ENCODE data around the gene LBR.

The LBR gene

DNA sequence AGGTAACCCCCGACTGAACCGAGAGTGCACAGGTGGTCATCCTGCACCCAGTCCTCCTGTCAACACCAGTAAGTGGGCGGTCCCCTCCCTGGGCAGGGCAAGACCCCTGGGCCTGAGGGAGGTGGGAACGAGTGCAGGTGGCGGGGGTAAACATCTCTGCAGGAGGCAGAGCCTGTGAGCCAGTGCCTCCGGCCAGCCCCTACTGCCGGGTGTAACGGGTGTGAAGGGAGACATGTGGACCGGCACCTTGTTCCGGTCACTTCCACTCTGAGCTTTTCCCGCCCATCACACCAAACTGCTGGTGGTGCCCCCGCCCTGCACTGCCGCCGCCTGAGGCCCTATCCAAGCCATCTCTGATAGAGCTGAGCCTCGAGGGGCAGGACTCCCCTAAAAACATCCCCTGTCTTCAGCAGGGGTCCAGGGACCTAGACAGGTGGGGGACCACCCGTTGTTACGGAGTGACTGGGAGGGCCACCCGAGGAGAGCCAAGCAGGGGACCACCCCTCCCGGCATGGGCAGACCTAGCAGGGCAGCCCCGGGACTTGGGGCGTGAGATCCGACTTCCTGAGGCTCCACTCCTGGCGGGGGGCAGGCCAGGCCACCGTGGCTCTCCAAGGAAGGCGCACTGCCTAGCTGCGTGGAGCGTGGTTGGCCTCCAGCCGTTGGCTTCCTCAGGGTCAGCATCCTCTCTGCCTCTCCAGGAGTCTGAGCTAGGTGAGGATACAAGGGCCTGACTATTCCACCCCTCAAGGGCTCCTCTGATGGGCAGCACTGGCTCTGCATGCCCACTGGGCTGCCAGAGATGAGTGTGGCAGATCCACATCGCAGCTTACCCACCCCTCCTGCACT is 43.8 kb upstream of the LBR start:
- Histone ChIP-seq H3K4me1 (ENCODE audit: insufficient read depth, insufficient read length) (peaks cover 13% of the 10 kb centered on the region), H3K36me3 (ENCODE audit: insufficient read depth, insufficient read length, low read length) (no peaks in the 10 kb centered on the region), H3K27me3 (ENCODE audit: insufficient read depth, insufficient read length) (peaks cover 4% of the 10 kb centered on the region), H3K9ac (ENCODE audit: insufficient read length, low read depth) (no peak overlapping the region), H3K4me3 (ENCODE audit: insufficient read length, low read depth) (no peak overlapping the region), H3K9me3 (ENCODE audit: insufficient read depth, low read length) (no peaks in the 10 kb centered on the region; the same call in 1 of the 2 replicates)
- no peak for DNase-seq (ENCODE audit: low read depth, low spot score)
- TF ChIP-seq ZNF274 (IDR thresholded peaks at IDR 0.05; ENCODE audit: low read depth, low read length): no peak
- TF ChIP-seq SUZ12 (IDR thresholded peaks at IDR 0.05; ENCODE audit: extremely low read depth, insufficient read depth, insufficient read length): no peak
- TF ChIP-seq YY1 (IDR thresholded peaks at IDR 0.05; ENCODE audit: insufficient read depth, insufficient read length): no peak

DNA sequence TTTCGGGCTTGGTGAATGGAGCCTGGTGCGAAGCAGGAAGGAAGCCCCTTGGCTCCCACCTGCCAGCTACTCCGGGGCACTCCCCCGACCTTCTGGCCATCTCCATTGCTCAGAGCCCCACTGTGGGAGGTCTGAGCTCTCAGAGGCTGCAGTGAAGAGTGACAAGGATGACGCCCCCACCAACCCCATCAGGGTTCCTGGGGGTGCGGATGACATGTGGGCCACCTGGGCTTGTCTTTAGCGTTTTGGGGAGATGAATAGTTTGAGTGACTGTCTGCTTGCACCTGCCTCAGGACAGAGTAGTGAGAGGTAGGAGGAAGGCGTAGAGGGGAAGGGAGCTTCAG is 43.2 kb upstream of the LBR start:
- TF ChIP-seq SUZ12 (IDR thresholded peaks at IDR 0.05; ENCODE audit: extremely low read depth, insufficient read depth, insufficient read length) (no peak), YY1 (IDR thresholded peaks at IDR 0.05; ENCODE audit: insufficient read depth, insufficient read length) (no peak), ZNF274 (IDR thresholded peaks at IDR 0.05; ENCODE audit: low read depth, low read length) (no peak)
- Histone ChIP-seq H3K9me3 (ENCODE audit: insufficient read depth, low read length) (no peaks in the 10 kb centered on the region; the same call in 1 of the 2 replicates), H3K4me1 (ENCODE audit: insufficient read depth, insufficient read length) (peaks cover 13% of the 10 kb centered on the region), H3K36me3 (ENCODE audit: insufficient read depth, insufficient read length, low read length) (no peaks in the 10 kb centered on the region), H3K4me3 (ENCODE audit: insufficient read length, low read depth) (no peak overlapping the region), H3K27me3 (ENCODE audit: insufficient read depth, insufficient read length) (peaks cover 4% of the 10 kb centered on the region), H3K9ac (ENCODE audit: insufficient read length, low read depth) (no peak overlapping the region)
- no peak for DNase-seq (ENCODE audit: low read depth, low spot score)

DNA sequence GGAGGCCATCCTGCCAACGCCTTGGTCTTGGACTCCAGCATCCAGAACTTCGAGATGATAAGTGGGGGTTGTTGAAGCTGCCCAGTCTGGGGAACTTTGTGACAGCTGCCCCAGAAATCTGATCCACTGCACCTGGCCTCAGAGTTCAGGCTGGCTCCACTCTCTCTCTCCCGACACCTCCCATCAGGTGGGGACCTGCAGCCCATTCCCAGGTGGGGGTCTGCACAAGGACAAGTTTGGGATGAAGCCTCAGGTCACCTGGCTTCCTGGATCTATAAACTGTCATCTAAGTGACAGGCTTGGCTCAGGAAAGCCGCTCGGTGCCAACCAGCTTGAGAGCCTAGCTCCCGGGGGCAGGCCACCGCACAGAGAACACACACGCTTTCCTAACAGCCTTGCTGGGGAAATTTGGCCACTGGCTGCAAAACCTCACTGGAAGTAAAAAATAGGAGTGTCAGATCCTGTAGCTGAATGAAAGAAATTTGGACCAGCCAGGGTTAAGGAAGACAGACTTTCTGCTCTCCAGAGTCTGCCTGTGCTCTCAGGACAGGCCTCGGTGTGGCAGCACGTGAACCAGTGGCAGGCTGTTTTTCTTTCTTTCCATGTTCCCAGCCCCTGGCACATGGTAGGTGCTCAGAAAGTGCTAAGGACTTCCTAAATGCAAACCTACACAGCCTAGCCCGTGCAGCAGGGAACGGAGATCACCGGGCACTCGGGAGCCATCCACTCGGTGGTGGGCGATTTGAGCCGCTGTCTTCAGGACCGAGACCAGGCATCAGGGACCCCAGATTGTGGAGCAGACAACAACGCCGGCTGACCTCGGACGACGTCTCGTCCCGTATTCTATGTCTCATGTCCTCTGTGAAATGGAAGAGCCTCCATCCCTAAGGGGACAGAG is 42.6 kb upstream of the LBR start:
- Histone ChIP-seq H3K4me3 (ENCODE audit: insufficient read length, low read depth) (no peak overlapping the region), H3K9ac (ENCODE audit: insufficient read length, low read depth) (no peak overlapping the region), H3K9me3 (ENCODE audit: insufficient read depth, low read length) (no peaks in the 10 kb centered on the region; the same call in 1 of the 2 replicates), H3K36me3 (ENCODE audit: insufficient read depth, insufficient read length, low read length) (no peaks in the 10 kb centered on the region), H3K4me1 (ENCODE audit: insufficient read depth, insufficient read length) (peaks cover 18% of the 10 kb centered on the region), H3K27me3 (ENCODE audit: insufficient read depth, insufficient read length) (peaks cover 3% of the 10 kb centered on the region)
- no peak for TF ChIP-seq SUZ12 (IDR thresholded peaks at IDR 0.05; ENCODE audit: extremely low read depth, insufficient read depth, insufficient read length)
- TF ChIP-seq ZNF274 (IDR thresholded peaks at IDR 0.05; ENCODE audit: low read depth, low read length): no peak
- TF ChIP-seq YY1 (IDR thresholded peaks at IDR 0.05; ENCODE audit: insufficient read depth, insufficient read length): no peak
- DNase-seq (ENCODE audit: low read depth, low spot score): no peak

DNA sequence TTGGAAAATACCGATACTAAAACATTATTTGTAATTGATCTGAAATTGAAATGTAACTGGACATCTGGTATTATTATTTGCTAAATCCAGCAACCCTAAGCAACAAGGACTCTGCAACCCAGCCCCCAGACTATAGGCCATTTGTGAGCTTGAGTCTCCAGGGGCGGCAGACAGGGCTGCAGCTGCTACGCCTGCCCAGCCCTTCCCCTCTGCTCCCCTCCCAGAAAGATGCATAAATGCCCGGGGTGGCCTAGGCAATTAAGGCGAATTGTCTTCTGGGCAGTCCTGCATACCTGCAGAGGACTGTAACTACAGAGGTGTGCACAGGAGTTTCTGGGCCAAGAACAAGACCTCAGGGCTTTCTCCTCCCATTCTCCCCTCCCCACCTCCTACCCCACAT is 41.2 kb upstream of the LBR start:
- no peak overlapping the region for H3K4me3 ChIP-seq (ENCODE audit: insufficient read length, low read depth)
- no peaks in the 10 kb centered on the region for H3K27me3 ChIP-seq (ENCODE audit: insufficient read depth, insufficient read length)
- no peaks in the 10 kb centered on the region for H3K36me3 ChIP-seq (ENCODE audit: insufficient read depth, insufficient read length, low read length)
- DNase-seq (ENCODE audit: low read depth, low spot score): no peak
- peaks cover 17% of the 10 kb centered on the region for H3K4me1 ChIP-seq (ENCODE audit: insufficient read depth, insufficient read length)
- no peak for TF ChIP-seq SUZ12 (IDR thresholded peaks at IDR 0.05; ENCODE audit: extremely low read depth, insufficient read depth, insufficient read length)
- no peak for TF ChIP-seq ZNF274 (IDR thresholded peaks at IDR 0.05; ENCODE audit: low read depth, low read length)
- no peak for TF ChIP-seq YY1 (IDR thresholded peaks at IDR 0.05; ENCODE audit: insufficient read depth, insufficient read length)
- H3K9ac ChIP-seq (ENCODE audit: insufficient read length, low read depth): no peak overlapping the region
- no peaks in the 10 kb centered on the region; the same call in 1 of the 2 replicates for H3K9me3 ChIP-seq (ENCODE audit: insufficient read depth, low read length)

DNA sequence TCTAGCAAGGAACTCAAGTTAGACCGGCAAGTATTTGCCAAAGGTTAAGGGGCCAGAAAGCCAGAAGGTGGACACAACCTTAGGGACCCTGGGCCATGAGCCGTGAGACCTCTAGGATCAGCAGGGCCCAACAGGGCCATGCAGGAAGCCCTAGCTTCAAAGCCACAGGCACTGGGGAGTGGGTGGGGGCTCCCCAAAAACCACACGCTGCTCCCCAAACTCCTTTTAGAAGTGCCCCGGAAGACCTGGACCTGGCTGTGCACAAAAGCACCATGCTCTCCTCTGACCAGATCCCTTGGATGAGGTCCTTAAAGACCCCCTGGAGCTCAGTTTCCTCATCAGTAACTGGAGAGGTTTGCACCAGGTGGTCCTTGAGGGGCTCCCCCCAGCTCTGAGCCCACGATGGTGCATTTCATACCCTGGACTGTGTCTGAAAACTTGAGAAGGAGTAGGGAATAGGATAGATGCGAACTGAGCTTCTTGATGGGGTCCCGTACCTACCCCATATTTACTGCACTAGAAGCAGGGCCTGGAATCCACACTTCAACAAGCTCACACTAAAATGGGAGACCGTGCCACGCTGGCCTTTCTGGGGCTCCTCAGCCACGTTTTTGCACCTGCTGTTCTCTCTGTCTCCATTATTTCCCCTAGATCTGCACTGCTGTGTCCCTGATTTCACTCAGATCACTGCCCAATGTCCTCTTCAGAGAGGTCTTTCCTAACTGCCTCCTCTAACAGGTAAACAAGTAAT is 40.6 kb upstream of the LBR start:
- no peak for DNase-seq (ENCODE audit: low read depth, low spot score)
- Histone ChIP-seq H3K9ac (ENCODE audit: insufficient read length, low read depth) (no peak overlapping the region), H3K4me3 (ENCODE audit: insufficient read length, low read depth) (no peak overlapping the region), H3K27me3 (ENCODE audit: insufficient read depth, insufficient read length) (no peaks in the 10 kb centered on the region), H3K36me3 (ENCODE audit: insufficient read depth, insufficient read length, low read length) (no peaks in the 10 kb centered on the region), H3K9me3 (ENCODE audit: insufficient read depth, low read length) (no peaks in the 10 kb centered on the region), H3K4me1 (ENCODE audit: insufficient read depth, insufficient read length) (peaks cover 19% of the 10 kb centered on the region)
- TF ChIP-seq ZNF274 (IDR thresholded peaks at IDR 0.05; ENCODE audit: low read depth, low read length): no peak
- TF ChIP-seq SUZ12 (IDR thresholded peaks at IDR 0.05; ENCODE audit: extremely low read depth, insufficient read depth, insufficient read length): no peak
- no peak for TF ChIP-seq YY1 (IDR thresholded peaks at IDR 0.05; ENCODE audit: insufficient read depth, insufficient read length)

DNA sequence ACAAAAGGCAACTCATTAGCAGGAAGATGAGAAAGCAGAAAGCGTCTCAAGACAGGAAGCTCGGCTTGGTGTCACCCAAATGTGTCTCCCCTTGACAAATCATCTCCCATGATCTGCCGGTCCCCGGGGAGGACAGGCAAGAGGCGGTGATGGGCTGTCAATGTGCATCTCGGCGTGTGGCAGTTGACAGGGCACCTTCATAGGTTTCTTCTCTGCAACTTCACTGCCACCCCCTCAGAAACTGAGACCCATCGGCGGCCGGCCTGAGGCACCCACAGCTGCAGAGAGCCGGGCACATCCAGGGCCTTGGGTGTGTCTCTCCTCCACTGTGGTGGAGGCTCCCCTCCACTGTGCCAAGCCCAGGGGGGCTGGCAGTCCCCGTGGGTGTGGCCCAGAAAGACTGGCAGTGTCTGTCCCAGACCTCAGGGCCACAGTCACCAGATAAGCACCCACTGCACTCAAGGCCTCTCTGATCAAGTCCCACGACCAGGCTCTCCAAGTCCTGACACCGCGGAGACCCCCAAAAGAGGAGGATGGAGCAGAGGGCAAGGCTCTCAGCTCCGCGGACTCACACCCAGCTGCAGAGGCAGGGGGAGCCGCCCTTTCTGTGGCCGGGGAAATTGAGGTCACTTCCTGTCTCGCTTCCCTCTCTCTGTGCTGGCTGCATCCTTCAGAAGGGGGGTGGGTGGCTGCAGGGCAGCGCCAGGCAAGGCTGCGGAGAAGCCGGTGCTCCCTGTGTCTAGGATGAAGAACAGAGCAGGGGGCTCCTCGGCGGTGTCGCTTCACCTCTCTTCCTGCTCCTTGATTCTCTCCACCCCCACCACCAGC is 39.6 kb upstream of the LBR start:
- H3K4me3 ChIP-seq (ENCODE audit: insufficient read length, low read depth): no peak overlapping the region
- H3K9me3 ChIP-seq (ENCODE audit: insufficient read depth, low read length): no peaks in the 10 kb centered on the region
- H3K4me1 ChIP-seq (ENCODE audit: insufficient read depth, insufficient read length): peaks cover 24% of the 10 kb centered on the region
- H3K27me3 ChIP-seq (ENCODE audit: insufficient read depth, insufficient read length): no peaks in the 10 kb centered on the region
- no peaks in the 10 kb centered on the region for H3K36me3 ChIP-seq (ENCODE audit: insufficient read depth, insufficient read length, low read length)
- no peak for TF ChIP-seq YY1 (IDR thresholded peaks at IDR 0.05; ENCODE audit: insufficient read depth, insufficient read length)
- TF ChIP-seq SUZ12 (IDR thresholded peaks at IDR 0.05; ENCODE audit: extremely low read depth, insufficient read depth, insufficient read length): no peak
- TF ChIP-seq ZNF274 (IDR thresholded peaks at IDR 0.05; ENCODE audit: low read depth, low read length): no peak
- no peak for DNase-seq (ENCODE audit: low read depth, low spot score)
- H3K9ac ChIP-seq (ENCODE audit: insufficient read length, low read depth): peak overlapping the region; percentile 37

Data from NT2/D1 (cell line).